PC-9 (cell line): ENCODE results near the gene TCEA2.

ENCODE experiments used
- CTCF ChIP-seq: fragments of 200-600 bp; sonication (generic); conservative IDR thresholded peaks from 2 replicates; pipeline ENCODE4 v1.6.1; 2017; ENCODE audit warnings: mixed run types, antibody characterized with exemption, mild to moderate bottlenecking, moderate library complexity
- EZH2 ChIP-seq: fragments of 200-600 bp; sonication (generic); IDR thresholded peaks from 2 replicates; pipeline ENCODE4 v1.8.0; 2017; ENCODE audit warnings: antibody characterized with exemption, low read depth

- TF ChIP-seq CTCF (no peak), EZH2 (no peak)
These were observed 36.2 kb downstream of the TCEA2 start for GRCh38 chr20:64099086-64099786.
